K562 (cell line): ENCODE data around the gene ADRA1B.

Experiments used
- CHD2 ChIP-seq: IDR thresholded peaks from 2 replicates; pipeline ENCODE4 v1.6.1; 2011; ENCODE audit warnings: low read depth, low read length
- FOXO4 ChIP-seq: fragments of 450-650 bp; formaldehyde crosslinking; IDR thresholded peaks from 2 replicates; pipeline ENCODE4 v1.4.0; 2020; ENCODE audit warnings: mild to moderate bottlenecking, moderate library complexity
- NFYB ChIP-seq: IDR thresholded peaks from 2 replicates; pipeline ENCODE4 v1.6.1; 2011; ENCODE audit warnings: mild to moderate bottlenecking, moderate library complexity; ENCODE audit not compliant: insufficient read length; ENCODE audit errors: extremely low read depth
- NR2C1 ChIP-seq, 2 experiments: fragments of 450-650 bp; IDR thresholded peaks; 2 replicates each; pipeline ENCODE4 v1.6.1; 2017; ENCODE audit warnings: mild to moderate bottlenecking in 2 of 2, antibody characterized with exemption in 1 of 2, inconsistent platforms in 1 of 2, missing compliant biosample characterization in 1 of 2, missing genetic modification characterization in 1 of 2
- POLR2A ChIP-seq: fragments of 450-650 bp; conservative IDR thresholded peaks from 2 replicates; pipeline ENCODE4 v1.6.1; 2016
- SIN3A ChIP-seq, 2 experiments: fragments of 150-350 bp in 1 of 2; IDR thresholded peaks; 2 replicates each; pipeline ENCODE4 v1.6.1; 2011 to 2016; ENCODE audit warnings: borderline replicate concordance in 2 of 2, low read depth in 2 of 2, low read length in 2 of 2, mild to moderate bottlenecking in 2 of 2, moderate library complexity in 2 of 2; ENCODE audit not compliant: control insufficient read depth in 1 of 2
- SNAPC5 ChIP-seq: fragments of 250-450 bp; sonication (Bioruptor Pico); IDR thresholded peaks from 2 replicates; pipeline ENCODE4 v1.8.0; 2021; ENCODE audit warnings: moderate library complexity, mild to moderate bottlenecking, inconsistent platforms
- YY1 ChIP-seq, 3 experiments: IDR thresholded peaks; 2 replicates each; pipeline ENCODE4 v1.6.1; 2011; ENCODE audit warnings: low read length in 2 of 3, mild to moderate bottlenecking in 2 of 3, moderate library complexity in 2 of 3, borderline replicate concordance in 1 of 3, control low read depth in 1 of 3, low read depth in 1 of 3; ENCODE audit not compliant: insufficient read depth in 3 of 3, insufficient replicate concordance in 2 of 3, control insufficient read depth in 1 of 3, insufficient read length in 1 of 3; ENCODE audit errors: extremely low read depth in 1 of 3
- ZEB2 ChIP-seq: fragments of 450-650 bp; IDR thresholded peaks from 2 replicates; pipeline ENCODE4 v1.6.1; 2016
- ZFP36 ChIP-seq: fragments of 150-350 bp; IDR thresholded peaks from 2 replicates; pipeline ENCODE4 v1.6.1; 2018; ENCODE audit warnings: low read length, low read depth; ENCODE audit not compliant: partially characterized antibody
- ZNF124 ChIP-seq: sonication (generic); formaldehyde crosslinking; IDR thresholded peaks from 2 replicates; pipeline ENCODE4 v1.8.1; 2022; ENCODE audit warnings: missing genetic modification reagents
- ZNF175 ChIP-seq: fragments of 200-800 bp; sonication (Bioruptor generic); IDR thresholded peaks from 2 replicates; pipeline ENCODE4 v1.6.1; 2016; ENCODE audit warnings: low read depth, mild to moderate bottlenecking, missing genetic modification characterization, missing compliant biosample characterization
- ZSCAN29 ChIP-seq: fragments of 450-650 bp; IDR thresholded peaks from 2 replicates; pipeline ENCODE4 v1.6.1; 2017
- TF ChIP-seq, protein P1 (sequence below), 3 experiments: IDR thresholded peaks in 2 of 3; conservative IDR thresholded peaks in 1 of 3; 2 replicates each; pipeline ENCODE4 v1.5.1; 2011 to 2012; ENCODE audit warnings: low read length in 3 of 3, mild to moderate bottlenecking in 3 of 3, control low read depth in 2 of 3, improper control_type of control experiment in 1 of 3, inconsistent platforms in 1 of 3, low read depth in 1 of 3, mixed read lengths in 1 of 3, moderate library complexity in 1 of 3; ENCODE audit not compliant: insufficient read depth in 2 of 3

GRCh38 chr5:159902444-159903121 is 13.7 kb upstream of the ADRA1B start:
- TF ChIP-seq ZNF124 (CRISPR knock-in tag) (no peak), ZSCAN29 (no peak), YY1 (IDR thresholded peaks at IDR 0.05; ENCODE audit: borderline replicate concordance in 1 of 3, control insufficient read depth in 1 of 3, extremely low read depth in 1 of 3, insufficient read depth in 3 of 3, insufficient read length in 1 of 3, insufficient replicate concordance in 2 of 3, low read depth in 1 of 3, low read length in 2 of 3) (no peak), POLR2A (no peak), FOXO4 (CRISPR knock-in tag) (no peak), SIN3A (IDR thresholded peaks at IDR 0.05; ENCODE audit: borderline replicate concordance in 2 of 2, control insufficient read depth in 1 of 2, low read depth in 2 of 2, low read length in 2 of 2) (no peak), SNAPC5 (CRISPR knock-in tag) (no peak), ZNF175 (CRISPR knock-in tag) (no peak), ZEB2 (no peak), CHD2 (no peak), NR2C1 (IDR thresholded peaks at IDR 0.05) (no peak), NR2C1 (tag; IDR thresholded peaks at IDR 0.05) (no peak), ZFP36 (no peak), NFYB (no peak)
- TF ChIP-seq, protein P1, sequence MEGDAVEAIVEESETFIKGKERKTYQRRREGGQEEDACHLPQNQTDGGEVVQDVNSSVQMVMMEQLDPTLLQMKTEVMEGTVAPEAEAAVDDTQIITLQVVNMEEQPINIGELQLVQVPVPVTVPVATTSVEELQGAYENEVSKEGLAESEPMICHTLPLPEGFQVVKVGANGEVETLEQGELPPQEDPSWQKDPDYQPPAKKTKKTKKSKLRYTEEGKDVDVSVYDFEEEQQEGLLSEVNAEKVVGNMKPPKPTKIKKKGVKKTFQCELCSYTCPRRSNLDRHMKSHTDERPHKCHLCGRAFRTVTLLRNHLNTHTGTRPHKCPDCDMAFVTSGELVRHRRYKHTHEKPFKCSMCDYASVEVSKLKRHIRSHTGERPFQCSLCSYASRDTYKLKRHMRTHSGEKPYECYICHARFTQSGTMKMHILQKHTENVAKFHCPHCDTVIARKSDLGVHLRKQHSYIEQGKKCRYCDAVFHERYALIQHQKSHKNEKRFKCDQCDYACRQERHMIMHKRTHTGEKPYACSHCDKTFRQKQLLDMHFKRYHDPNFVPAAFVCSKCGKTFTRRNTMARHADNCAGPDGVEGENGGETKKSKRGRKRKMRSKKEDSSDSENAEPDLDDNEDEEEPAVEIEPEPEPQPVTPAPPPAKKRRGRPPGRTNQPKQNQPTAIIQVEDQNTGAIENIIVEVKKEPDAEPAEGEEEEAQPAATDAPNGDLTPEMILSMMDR (IDR thresholded peaks at IDR 0.05 in 2 of 3, conservative IDR thresholded peaks at IDR 0.05 in 1 of 3; ENCODE audit: insufficient read depth in 2 of 3, low read depth in 1 of 3, low read length in 3 of 3) = no peak
